ENCODE data around the gene SMIM5. TPM values are rescaled to one million over a fixed set of nuclear protein-coding genes. Genes with fewer than 3 reads are reported as not detected.
A peak's percentile ranks its signal among the peaks of the same experiment; 100 is the strongest.

The SMIM5 gene
- total RNA-seq, 1 experiment from 2014 or later = not detected

- no peak for DNase-seq (ENCODE audit: low read depth)
Observed at GRCh38 chr17:75603123-75603522, 30.1 kb upstream of the SMIM5 start.

GRCh38 chr17:75604034-75604695 lies 29.1 kb upstream of the SMIM5 start:
- no peak for DNase-seq (ENCODE audit: low read depth)

- DNase-seq (ENCODE audit: low read depth) = no peak
Observed at GRCh38 chr17:75605790-75606189, 27.4 kb upstream of the SMIM5 start.

- DNase-seq (ENCODE audit: low read depth) = no peak
Observed at GRCh38 chr17:75607086-75607485, 26.1 kb upstream of the SMIM5 start.

- DNase-seq (ENCODE audit: low read depth) = no peak
Observed at GRCh38 chr17:75610103-75610984, 22.9 kb upstream of the SMIM5 start.

- no peak for DNase-seq (ENCODE audit: low read depth)
Observed at GRCh38 chr17:75611851-75612429, 21.3 kb upstream of the SMIM5 start.

GRCh38 chr17:75612906-75613626 lies 20.2 kb upstream of the SMIM5 start:
- no peak for DNase-seq (ENCODE audit: low read depth)

GRCh38 chr17:75614006-75614405 lies 19.2 kb upstream of the SMIM5 start:
- no peak for DNase-seq (ENCODE audit: low read depth)

GRCh38 chr17:75614556-75615270 lies 18.5 kb upstream of the SMIM5 start:
- no peak for DNase-seq (ENCODE audit: low read depth)

- DNase-seq (ENCODE audit: low read depth) = no peak
Observed at GRCh38 chr17:75615301-75615700, 17.9 kb upstream of the SMIM5 start.

GRCh38 chr17:75616521-75617122 lies 16.6 kb upstream of the SMIM5 start:
- no peak for DNase-seq (ENCODE audit: low read depth)

- no peak for DNase-seq (ENCODE audit: low read depth)
Observed at GRCh38 chr17:75617218-75617617, 16.0 kb upstream of the SMIM5 start.

GRCh38 chr17:75617675-75618074 lies 15.6 kb upstream of the SMIM5 start:
- DNase-seq (ENCODE audit: low read depth) = no peak

GRCh38 chr17:75619506-75620431 lies 13.5 kb upstream of the SMIM5 start:
- peak; percentile 31 for DNase-seq (ENCODE audit: low read depth)

- DNase-seq (ENCODE audit: low read depth) = no peak
Observed at GRCh38 chr17:75621489-75621888, 11.7 kb upstream of the SMIM5 start.

- DNase-seq (ENCODE audit: low read depth) = no peak
Observed at GRCh38 chr17:75622076-75622475, 11.2 kb upstream of the SMIM5 start.

- no peak for DNase-seq (ENCODE audit: low read depth)
Observed at GRCh38 chr17:75622771-75623273, 10.4 kb upstream of the SMIM5 start.

- DNase-seq (ENCODE audit: low read depth) = no peak
Observed at GRCh38 chr17:75623386-75623785, 9.8 kb upstream of the SMIM5 start.

- no peak for DNase-seq (ENCODE audit: low read depth)
Observed at GRCh38 chr17:75624021-75624420, 9.2 kb upstream of the SMIM5 start.

Data from RPMI7951 (cell line).